ENCODE results near the gene ANKRD49.

ANKRD49 gene, protein sequence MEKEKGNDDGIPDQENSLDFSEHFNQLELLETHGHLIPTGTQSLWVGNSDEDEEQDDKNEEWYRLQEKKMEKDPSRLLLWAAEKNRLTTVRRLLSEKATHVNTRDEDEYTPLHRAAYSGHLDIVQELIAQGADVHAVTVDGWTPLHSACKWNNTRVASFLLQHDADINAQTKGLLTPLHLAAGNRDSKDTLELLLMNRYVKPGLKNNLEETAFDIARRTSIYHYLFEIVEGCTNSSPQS

DNA sequence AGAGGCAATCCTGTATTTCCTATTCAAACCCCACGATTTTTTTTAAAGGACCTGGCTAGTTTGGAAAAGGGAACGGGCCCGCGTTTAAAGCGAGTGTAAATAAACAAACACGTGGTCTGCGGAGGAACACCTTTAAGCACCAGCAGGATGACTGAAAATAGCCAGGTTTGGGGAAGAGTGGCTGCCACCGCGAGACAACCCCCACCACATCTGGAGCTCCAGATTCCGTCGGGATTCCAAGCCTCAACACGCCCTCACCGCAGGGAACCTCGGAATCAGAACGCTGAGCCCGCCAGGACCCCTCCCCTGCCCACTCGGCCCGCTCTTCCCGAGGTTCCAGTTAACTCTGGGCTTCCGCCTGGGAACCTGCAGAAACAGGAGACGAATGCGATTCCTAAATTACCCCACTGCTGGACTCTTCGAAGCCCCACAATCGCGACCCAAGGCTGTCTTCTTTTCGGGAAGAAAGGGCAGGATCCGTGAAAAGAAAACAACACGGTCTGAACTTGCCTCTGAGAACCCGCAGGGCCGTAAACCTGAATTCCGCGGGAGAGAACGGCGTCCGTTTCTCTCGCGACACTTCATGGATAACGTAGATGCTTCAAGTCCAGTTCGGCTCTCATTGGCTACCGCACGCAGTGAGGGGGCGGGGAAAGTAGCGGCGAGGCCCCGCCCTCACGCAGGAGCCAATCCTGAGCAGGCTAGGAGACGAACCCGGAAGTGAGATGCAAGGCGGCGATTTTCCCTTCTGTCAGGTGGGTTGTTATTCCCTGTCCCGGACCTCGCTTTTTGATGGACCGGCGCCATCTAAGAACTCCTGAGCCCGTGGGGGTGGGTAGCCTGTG, at the start of gene ANKRD49, which contains the start of gene MRE11:
Gene ANKRD49, plus strand, starts transcription at position 704 of the 845 bp plus-strand sequence. CDS start 2,710 bp downstream, outside the sequence.
Gene MRE11, minus strand, starts transcription at position 564 of the 845 bp plus-strand sequence. CDS start 1,043 bp downstream, outside the sequence.
- DNase-seq (ENCODE audit: low read depth in 2 of 2): peak; percentile 83 to 92

DNA sequence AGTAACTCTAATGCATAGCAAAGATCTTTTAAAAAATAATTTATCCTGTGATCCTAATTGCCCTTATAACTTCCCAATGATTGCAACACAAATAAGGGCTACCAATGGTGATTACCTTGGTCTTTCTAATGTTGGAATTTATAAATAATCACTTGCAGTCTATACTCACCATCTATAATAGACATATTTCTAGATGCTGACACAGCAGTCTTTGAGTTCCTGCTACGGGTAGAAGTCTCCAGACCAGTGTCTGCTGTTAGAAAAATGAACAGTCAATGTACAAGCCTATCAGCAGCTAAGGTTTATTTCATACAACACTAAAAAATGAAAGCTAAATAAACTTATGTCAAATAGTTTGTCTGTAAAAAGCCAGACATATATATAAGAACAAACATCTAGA, 48.1 kb upstream of the ANKRD49 start:
- no peak for DNase-seq (ENCODE audit: low read depth in 2 of 2)

DNA sequence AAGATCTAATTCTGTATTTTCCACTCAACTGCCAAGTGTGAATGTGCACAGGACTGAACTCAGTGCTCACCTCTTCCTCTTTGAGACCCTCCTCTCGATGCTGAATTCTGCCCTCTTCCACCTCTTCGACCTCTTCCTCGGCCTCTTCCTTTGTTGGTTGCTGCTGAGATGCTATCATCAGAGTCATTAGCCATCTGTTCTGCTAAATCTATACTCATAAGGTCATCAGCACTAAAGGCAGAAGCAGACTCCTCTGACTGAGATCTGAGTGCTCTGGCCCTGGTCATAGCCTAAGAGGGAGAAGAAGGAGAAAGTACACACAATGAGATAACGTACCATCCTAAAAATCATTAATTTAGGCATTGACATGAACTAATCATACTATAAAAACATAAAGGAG, 46.6 kb upstream of the ANKRD49 start:
- no peak for DNase-seq (ENCODE audit: low read depth in 2 of 2)

DNA sequence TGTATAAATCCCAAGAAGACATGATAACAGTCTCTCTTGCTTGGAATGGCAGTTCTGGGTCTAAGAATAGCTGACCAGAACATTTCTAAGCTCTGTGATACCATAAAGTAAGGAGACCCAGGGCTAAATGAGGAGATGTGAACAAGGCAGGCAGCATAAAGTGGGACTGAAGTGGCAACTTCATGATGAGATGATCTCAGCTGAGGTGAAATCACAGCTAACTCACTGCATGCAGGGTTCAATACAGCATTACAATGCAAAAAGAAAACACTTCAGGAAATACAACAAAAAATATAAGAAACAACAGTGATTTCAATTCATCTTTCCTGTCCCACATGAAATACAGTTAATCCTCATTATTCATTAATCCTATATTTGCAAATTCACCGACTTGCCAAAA, 44.8 kb upstream of the ANKRD49 start:
- DNase-seq (ENCODE audit: low read depth in 2 of 2): no peak

DNA sequence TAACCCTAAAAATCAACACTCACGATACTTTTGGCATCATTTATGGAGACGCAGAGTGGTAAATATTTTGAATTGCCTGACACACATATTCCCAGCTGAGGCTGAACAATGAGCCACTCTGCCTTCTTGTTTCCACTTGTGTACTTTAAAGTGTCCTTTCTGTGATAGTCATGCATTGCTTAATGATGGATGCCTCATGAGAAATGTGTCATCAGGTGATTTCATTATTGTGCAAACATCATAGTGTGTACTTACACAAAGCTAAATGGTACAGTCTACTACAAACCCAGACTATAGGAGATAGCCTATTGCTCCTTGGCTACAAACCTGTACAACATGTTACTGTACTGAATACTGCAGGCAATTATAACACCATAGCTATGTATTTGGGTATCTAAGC, 44.3 kb upstream of the ANKRD49 start:
- no peak for DNase-seq (ENCODE audit: low read depth in 2 of 2)

DNA sequence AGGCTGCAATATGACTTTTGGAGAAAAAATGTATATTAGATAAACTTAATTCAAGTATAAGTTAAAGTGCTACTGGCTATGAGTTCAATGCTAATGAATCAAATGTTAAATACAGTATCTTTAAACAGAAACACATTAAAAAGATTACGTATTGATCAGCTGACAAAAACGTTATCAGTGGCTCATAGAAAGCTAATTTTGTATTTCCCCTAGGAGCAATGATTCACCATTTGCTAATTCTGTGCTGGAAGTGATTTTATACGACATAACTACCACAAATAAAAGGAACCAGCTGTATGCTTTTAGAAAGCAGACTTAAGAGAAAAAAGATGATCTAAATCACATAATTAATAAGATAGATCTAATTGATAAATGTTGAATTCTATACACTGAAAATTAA, 43.7 kb upstream of the ANKRD49 start:
- no peak for DNase-seq (ENCODE audit: low read depth in 2 of 2)

DNA sequence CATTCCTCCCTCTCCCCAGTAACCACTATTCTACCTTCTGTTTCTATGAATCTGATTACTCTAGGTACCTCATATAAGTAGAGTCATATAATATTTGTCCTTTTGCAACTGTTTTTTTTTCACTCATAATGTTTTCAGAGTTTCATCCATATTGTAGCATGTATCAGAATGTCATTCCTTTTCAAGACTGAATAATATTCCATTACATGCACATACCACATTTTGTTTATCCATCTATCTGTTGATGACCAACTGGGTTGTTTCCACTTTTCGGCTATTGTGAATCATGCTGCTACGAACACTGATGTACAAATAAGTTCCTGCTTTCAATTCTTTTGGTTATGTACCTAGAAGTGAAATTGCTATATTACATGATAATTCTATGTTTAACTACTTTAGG, 40.8 kb upstream of the ANKRD49 start:
- DNase-seq (ENCODE audit: low read depth in 2 of 2): no peak

DNA sequence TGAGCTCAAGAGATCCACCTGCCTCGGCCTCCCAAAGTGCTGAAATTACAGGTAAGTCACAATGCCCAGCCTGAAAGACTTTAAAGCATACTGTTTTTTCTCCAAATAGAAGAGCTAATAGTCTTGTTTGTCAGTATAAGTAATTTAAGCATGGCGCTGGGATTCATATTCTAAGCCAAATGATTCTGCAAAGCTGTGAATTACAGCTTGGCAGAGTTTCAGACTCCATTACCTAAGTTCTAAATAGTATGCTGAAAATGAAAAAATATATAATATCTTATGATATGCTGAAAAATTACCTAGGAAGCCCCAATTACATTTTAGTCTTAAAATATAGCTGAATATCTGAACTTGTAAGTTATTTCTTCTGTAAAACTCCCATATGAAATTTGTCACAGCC, 39.5 kb upstream of the ANKRD49 start:
- no peak for DNase-seq (ENCODE audit: low read depth in 2 of 2)

DNA sequence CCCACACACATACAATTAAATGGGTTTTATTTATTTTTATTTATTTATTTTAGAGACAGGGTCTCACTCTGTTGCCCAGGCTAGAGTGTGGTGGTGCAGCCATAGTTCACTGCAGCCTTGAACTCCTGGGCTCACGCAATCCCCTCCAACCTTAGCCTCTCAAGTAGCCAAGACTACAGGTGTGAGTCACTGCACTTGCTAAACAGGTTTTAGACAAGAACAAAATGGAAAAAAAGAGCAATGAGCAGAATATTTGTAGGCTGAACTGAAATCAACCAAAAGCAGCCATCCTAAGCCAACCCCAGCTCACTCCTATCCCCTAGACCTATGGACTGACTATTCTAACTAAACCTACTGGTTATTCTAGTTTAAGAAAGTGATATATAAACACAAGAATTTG, 37.9 kb upstream of the ANKRD49 start:
- no peak for DNase-seq (ENCODE audit: low read depth in 2 of 2)

DNA sequence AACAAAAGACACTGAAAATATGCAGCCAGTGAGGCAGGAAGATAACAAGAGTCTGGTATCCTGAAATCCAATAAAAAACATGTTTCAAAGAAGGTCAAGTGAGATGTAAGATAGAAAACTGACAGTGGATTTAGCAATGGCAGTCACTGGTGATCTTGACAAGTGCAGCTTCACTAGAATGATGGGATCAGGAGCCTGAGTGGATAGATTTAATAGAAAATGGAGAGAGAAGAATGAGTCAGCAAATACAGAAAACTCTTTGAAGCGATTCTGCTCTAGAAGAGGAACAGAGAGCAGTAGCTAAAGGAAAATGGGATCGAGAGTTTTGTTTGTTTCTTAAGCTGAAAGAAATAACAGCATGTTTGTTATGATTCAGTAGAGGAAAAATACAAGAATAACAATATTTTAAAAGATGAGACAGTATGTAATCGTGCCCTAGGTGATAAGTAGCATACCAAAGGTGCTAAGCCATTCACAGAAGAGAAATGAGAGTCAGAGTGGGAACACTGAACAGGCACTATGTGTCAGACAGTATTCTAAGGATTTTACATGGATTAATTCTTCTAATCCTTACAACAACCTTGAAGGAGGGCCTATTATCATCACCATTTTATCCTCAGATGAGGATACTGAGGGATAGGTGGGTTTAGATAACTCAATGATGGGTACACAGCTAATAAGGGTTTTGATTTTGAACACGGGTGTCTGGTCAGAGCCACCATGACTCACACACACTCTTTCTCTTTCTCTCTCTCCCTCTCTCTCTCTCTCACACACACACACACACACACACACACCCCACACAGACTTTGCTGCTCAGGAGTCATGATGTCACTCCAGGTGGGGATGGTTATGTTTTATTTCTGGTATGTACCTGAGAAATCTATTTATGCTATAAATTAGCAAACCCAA, 36.4 kb upstream of the ANKRD49 start:
- DNase-seq (ENCODE audit: low read depth in 2 of 2): no peak

DNA sequence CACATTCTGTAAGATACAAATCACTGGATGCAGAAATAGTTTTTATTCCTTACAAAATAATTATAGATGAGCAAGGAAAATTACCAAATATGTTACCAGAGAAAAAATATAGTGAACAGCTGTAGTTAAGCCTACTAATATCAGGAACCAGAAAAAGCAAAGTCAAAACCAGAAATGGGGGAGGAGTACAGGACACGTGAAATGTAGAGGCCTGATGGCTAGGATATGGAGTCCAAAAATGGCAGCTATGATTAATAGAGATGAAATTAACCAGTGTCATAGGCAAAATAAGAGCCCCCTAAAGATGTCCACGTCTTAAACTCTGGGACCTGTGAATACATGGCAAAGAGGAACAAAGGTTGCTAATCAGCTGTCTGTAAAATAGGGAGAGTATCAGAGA, 34.2 kb upstream of the ANKRD49 start:
- DNase-seq (ENCODE audit: low read depth in 2 of 2): no peak

DNA sequence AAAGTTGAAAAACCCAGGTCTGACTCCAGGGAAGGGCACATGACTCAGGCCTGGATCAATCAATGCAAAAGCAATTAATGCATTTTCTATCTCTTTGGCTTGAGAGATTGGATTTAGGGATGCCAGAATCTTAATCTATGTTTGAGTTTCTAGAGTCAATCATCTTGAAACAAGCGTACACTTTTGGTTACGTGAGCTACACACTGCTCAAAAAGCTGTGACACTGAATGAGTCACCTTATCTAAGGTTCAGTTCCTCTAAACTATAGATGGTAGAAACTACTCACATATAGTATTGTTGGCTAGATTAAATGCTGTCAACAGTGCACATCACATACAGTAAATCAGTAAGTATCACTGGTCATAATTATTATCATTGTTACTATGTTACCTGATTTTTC, 24.4 kb upstream of the ANKRD49 start:
- DNase-seq (ENCODE audit: low read depth in 2 of 2): no peak

DNA sequence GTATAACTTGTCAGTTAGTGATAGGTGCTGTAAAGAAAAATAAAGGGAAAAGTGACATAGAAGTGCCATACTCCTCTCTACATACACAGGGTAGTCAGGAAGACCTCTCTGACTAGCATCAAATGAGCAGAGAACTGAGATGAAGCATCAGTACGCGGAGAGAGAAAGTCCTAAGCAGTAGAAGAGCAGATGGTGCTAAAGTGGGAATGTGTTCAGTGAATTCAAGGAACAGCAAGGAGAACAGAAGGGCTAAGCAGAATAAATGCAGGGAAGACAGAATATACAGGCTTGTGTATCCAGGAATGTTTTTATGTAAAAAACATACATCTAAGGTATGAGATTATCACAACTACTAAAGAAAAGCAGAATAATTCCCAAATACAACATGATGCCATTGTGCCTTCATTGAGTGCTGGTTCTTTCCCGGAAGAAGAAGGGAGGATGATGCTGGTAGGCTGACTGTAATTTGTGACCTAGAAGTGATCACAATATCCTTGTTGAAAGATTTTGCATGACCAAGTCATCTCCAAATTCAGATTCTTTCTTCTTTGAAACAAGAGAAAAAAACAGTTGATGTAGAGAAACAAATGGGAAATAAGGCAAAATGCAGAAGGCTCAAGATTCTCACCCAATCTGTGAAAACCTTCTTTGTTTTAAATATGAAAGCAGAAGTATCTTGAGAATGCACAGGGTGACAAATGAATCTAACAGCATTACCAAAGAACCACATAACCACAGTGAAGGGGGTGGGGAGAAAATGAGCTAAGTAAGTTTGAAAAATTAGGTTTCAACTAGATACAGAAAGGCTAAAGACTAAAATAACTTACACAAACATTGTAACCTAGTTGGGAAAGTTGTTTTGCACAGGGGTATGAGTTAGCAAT, 20.6 kb upstream of the ANKRD49 start:
- DNase-seq (ENCODE audit: low read depth in 2 of 2): no peak

DNA sequence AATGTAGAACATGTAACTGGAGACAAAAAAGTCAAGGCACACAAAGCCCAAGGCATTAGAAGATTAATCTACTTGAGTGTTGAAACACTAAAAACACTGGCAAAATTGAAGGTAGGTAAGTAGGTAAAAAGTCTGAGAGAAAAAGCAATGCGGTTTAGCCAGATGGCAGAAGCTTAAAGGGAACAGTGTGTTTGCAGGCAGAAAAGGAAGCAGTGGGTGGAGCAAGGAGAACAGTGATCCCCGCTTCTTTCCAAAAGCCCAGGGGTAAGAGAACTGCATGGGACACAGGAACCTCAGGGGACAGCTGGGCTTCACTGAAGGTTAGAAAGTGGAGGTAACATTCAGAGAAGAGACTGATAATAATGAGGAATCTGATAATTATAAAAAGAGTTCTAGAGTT, 16.2 kb upstream of the ANKRD49 start:
- DNase-seq (ENCODE audit: low read depth in 2 of 2): no peak

DNA sequence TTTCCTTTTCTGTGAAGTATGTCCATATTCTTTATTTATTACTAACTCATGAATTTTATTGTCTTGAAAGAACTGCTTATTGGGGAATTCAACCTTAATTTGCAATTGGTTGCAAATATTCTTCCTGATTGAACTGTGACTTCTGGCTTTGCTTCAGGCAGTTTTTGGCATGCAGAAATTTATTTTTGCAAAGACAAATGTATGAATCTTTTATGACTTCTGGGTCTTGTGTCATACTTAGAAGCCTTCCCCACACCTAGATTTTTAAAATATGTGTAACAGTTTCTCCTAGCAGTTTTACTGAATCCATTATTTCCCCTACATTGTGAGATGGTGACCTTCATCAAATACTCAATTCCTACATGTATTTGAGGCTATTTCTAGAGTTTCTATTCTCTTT, 12.4 kb upstream of the ANKRD49 start:
- no peak for DNase-seq (ENCODE audit: low read depth in 2 of 2)

DNA sequence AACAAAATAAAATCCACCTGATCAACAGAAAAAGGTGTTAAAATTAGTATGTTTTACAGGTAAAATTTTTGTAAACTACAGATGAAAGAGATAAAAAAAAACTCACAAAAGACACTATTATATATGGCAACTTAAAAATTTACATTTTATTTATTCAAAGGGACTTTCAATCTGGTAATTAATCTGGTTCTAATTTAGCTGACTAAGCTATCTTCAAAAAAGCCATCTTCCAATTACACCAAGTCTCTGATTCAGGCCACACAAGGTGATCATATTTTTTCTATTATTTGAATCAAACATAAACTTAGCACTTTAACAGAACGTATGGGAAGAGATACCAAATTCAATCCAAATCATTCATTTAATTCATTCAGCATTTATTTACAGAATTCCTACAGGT, 7.7 kb upstream of the ANKRD49 start:
- DNase-seq (ENCODE audit: low read depth in 2 of 2): no peak

DNA sequence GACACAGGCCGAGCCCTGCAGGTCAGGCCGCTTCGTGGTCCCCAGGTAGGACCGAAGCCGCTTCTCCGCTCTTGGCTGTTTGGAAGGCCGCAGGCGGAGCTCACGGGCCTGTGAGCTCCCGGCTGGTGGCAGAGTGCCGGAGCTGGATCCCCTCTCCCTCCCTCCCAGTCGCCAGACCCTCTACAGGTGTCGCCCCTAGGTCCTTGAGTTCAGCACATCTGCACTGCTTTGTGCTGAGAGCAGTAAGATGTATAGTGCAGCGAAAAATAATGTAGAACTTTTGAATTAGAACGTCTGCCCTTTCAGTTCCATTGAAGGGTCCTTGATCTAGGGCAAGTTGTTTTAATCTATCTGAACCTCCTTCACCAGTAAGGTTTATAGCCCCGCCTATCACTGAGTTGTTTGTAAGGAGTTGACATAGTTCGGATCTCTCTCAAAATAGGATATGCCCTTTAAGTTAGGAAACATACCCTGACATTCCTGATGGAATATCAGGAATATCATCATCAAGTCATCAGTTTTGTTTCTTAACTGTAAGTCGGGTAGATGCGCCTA, 419 bp downstream of the ANKRD49 start:
- DNase-seq (ENCODE audit: low read depth in 2 of 2): no peak

DNA sequence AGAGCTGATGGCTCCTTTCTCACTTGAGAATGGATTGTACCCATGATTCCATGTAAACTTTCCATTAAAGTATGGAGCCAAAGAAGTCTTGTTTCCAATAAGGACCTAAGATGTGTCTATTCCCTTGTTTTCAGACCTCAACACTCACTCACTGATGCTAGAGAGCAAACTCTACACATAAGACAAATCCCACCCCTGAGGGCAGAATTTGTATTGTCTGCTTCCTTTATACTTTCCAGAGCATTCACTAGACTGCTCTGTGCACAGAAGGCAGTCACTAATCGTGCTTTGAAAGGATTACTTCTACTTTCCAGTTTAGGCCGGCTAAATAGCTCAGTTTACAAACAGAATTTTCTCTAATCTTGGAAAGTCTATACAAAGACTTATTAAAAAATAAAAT, 6.4 kb downstream of the ANKRD49 start:
- DNase-seq (ENCODE audit: low read depth in 2 of 2): no peak

DNA sequence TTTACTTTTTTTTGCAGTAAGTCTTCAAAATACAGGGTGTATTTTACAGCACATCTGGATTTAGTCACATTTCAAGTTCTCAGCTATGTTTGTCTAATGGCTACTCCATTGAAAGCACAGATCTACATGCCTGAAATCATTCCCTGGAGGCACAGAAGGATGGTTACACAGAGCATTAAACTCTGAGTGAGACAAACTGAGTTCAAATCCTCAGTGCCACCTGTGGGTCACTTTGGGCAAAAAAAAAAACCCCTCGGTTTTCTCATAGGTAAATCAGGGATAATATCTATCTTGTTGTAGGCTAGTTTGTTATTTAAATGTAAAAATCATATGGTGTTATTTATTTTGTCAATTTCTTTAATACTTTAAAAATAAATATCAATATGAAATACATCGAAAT, 7.7 kb downstream of the ANKRD49 start:
- DNase-seq (ENCODE audit: low read depth in 2 of 2): no peak

DNA sequence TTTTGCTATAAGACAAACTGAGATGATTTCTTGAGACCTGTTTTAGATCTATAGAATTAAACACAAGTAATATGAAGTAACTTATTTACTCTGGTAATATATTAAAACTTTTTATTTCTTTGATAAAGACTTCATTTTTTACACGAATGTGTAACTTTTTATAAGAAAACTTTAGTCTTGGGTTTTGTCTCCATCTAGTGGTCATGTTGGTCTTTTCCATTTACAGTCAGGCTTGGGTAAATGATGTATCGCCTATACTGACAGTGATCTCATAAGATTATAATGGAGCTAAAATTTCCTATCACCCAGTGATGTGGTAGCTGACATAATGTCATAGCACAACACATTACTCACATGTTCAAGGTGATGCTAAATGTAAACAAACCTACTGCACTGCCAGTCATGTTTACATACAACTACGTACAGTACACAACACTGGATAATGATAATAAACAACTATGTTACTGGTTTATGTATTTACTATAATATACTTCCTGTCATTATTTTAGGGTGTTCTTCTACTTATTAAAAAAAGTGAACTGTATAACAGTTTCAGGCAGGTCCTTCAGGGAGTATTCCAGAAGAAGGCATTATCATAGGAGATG, 11.0 kb downstream of the ANKRD49 start:
- no peak for DNase-seq (ENCODE audit: low read depth in 2 of 2)

Data from stimulated activated CD4-positive, alpha-beta T cell treated with anti-CD3 and anti-CD28 coated beads, Interleukin-4, amount 100 ng/mL, for 48 hours (primary cell).